C1 segment of cervical spinal cord (tissue), 14 donors: ENCODE results near the gene TMEM11.
"Not testable (repeated sequence)": the region's sequence is repeated elsewhere in the genome, so short reads cannot be mapped to it uniquely, and the experiment has no call there.

Source experiments
- DNase-seq, 14 donors: peaks; one replicate each; lab custom pipeline; 2025; lab: John Stamatoyannopoulos, UW

The TMEM11 gene

GRCh38 chr17:21212826-21213637, 929 bp downstream of the TMEM11 start:
- DNase-seq, result no peak

- DNase-seq, result no peak
Measured at GRCh38 chr17:21211825-21212479, 2.0 kb downstream of the TMEM11 start.

- DNase-seq, result peak in 1 of 14 donors; percentile 6
Measured at GRCh38 chr17:21210411-21211076, 3.4 kb downstream of the TMEM11 start.

- DNase-seq, result no peak
Measured at GRCh38 chr17:21209511-21210175, 4.3 kb downstream of the TMEM11 start.

GRCh38 chr17:21208352-21208751, 5.6 kb downstream of the TMEM11 start:
- DNase-seq, result no peak

GRCh38 chr17:21204935-21205334, 9.0 kb downstream of the TMEM11 start:
- DNase-seq, result no peak

GRCh38 chr17:21202512-21202911, 11.4 kb downstream of the TMEM11 start:
- DNase-seq, result no peak

GRCh38 chr17:21201874-21202273, 12.1 kb downstream of the TMEM11 start:
- no peak for DNase-seq

GRCh38 chr17:21201298-21201595, 12.7 kb downstream of the TMEM11 start:
- DNase-seq, result no peak

GRCh38 chr17:21200590-21201297, 13.2 kb downstream of the TMEM11 start:
- peak in 1 of 14 donors; percentile 72 for DNase-seq

GRCh38 chr17:21199856-21200255, 14.1 kb downstream of the TMEM11 start:
- DNase-seq, result no peak

GRCh38 chr17:21199311-21199710, 14.7 kb downstream of the TMEM11 start:
- no peak for DNase-seq

- no peak for DNase-seq
Measured at GRCh38 chr17:21198411-21198810, 15.6 kb downstream of the TMEM11 start.

GRCh38 chr17:21196126-21196525, 17.8 kb downstream of the TMEM11 start:
- no peak for DNase-seq

- DNase-seq, result no peak
Measured at GRCh38 chr17:21194703-21195102, 19.3 kb downstream of the TMEM11 start.

GRCh38 chr17:21194226-21194625, 19.7 kb downstream of the TMEM11 start:
- DNase-seq, result no peak

GRCh38 chr17:21193031-21193430, 20.9 kb downstream of the TMEM11 start:
- DNase-seq, result no peak

GRCh38 chr17:21192414-21192813, 21.5 kb downstream of the TMEM11 start:
- DNase-seq, result not testable (repeated sequence)

GRCh38 chr17:21191698-21192097, 22.3 kb downstream of the TMEM11 start:
- DNase-seq, result no peak

GRCh38 chr17:21190078-21190477, 23.9 kb downstream of the TMEM11 start:
- DNase-seq, result no peak

GRCh38 chr17:21189361-21189760, 24.6 kb downstream of the TMEM11 start:
- peak in 1 of 14 donors; percentile 25 for DNase-seq
